HUES6 (cell line): ENCODE data around the gene MICU2.

Source experiments
- H3K27ac ChIP-seq: 2 replicates; pipeline ENCODE4 v1.7.0; 2013; ENCODE audit warnings: low read depth, mild to moderate bottlenecking, low read length, inconsistent platforms
- H3K27me3 ChIP-seq: 2 replicates; pipeline ENCODE4 v1.6.1; 2013; ENCODE audit warnings: low read length; ENCODE audit not compliant: control insufficient read depth, insufficient read depth
- H3K36me3 ChIP-seq: 2 replicates; pipeline ENCODE4 v1.6.1; 2013; ENCODE audit warnings: low read length; ENCODE audit not compliant: control insufficient read depth, insufficient read depth
- H3K4me1 ChIP-seq: 2 replicates; pipeline ENCODE4 v1.6.1; 2013; ENCODE audit warnings: low read length; ENCODE audit not compliant: control insufficient read depth, insufficient read depth
- H3K4me3 ChIP-seq: 2 replicates; pipeline ENCODE4 v1.5.1; 2013; ENCODE audit warnings: low read depth, low read length
- H3K9ac ChIP-seq: one replicate; pipeline ENCODE4 v1.6.1; 2013; ENCODE audit warnings: mild to moderate bottlenecking, low read length
- H3K9me3 ChIP-seq: 2 replicates; pipeline ENCODE4 v1.6.1; 2013; ENCODE audit warnings: low read depth, low read length; ENCODE audit not compliant: control insufficient read depth, insufficient read depth

MICU2 gene

GRCh38 chr13:21486322-21486721 lies 117.6 kb downstream of the MICU2 start:
- Histone ChIP-seq H3K36me3 (peaks cover 5% of the 10 kb centered on the region; the same call in 1 of the 2 replicates), H3K4me1 (no peaks in the 10 kb centered on the region), H3K27ac (no peak overlapping the region), H3K4me3 (no peak overlapping the region), H3K9me3 (peaks cover 18% of the 10 kb centered on the region), H3K27me3 (no peaks in the 10 kb centered on the region), H3K9ac (no peak overlapping the region)

- Histone ChIP-seq H3K9ac (no peak overlapping the region), H3K9me3 (peaks cover 18% of the 10 kb centered on the region), H3K4me1 (no peaks in the 10 kb centered on the region), H3K27ac (no peak overlapping the region), H3K27me3 (no peaks in the 10 kb centered on the region), H3K4me3 (no peak overlapping the region), H3K36me3 (no peaks in the 10 kb centered on the region)
Measured at GRCh38 chr13:21483748-21484147, 120.2 kb downstream of the MICU2 start.

- Histone ChIP-seq H3K9me3 (peaks cover 5% of the 10 kb centered on the region; the same call in 1 of the 2 replicates), H3K36me3 (no peaks in the 10 kb centered on the region), H3K27ac (no peak overlapping the region), H3K9ac (no peak overlapping the region), H3K27me3 (no peaks in the 10 kb centered on the region), H3K4me1 (no peaks in the 10 kb centered on the region; the same call in 1 of the 2 replicates), H3K4me3 (no peak overlapping the region)
Measured at GRCh38 chr13:21481359-21481758, 122.6 kb downstream of the MICU2 start.

GRCh38 chr13:21478881-21479808 lies 124.8 kb downstream of the MICU2 start:
- no peaks in the 10 kb centered on the region; the same call in 1 of the 2 replicates for H3K4me1 ChIP-seq
- H3K27me3 ChIP-seq, result no peaks in the 10 kb centered on the region
- no peak overlapping the region for H3K9ac ChIP-seq
- no peak overlapping the region for H3K4me3 ChIP-seq
- no peaks in the 10 kb centered on the region for H3K36me3 ChIP-seq
- H3K27ac ChIP-seq, result no peak overlapping the region
- no peaks in the 10 kb centered on the region for H3K9me3 ChIP-seq

- Histone ChIP-seq H3K9ac (no peak overlapping the region), H3K4me3 (peak overlapping the region; percentile 44), H3K36me3 (no peaks in the 10 kb centered on the region), H3K27me3 (no peaks in the 10 kb centered on the region), H3K9me3 (no peaks in the 10 kb centered on the region), H3K27ac (no peak overlapping the region), H3K4me1 (no peaks in the 10 kb centered on the region; the same call in 1 of the 2 replicates)
Measured at GRCh38 chr13:21476893-21477472, 127.0 kb downstream of the MICU2 start.

GRCh38 chr13:21475115-21475514 lies 128.9 kb downstream of the MICU2 start:
- Histone ChIP-seq H3K27me3 (no peaks in the 10 kb centered on the region), H3K27ac (no peak overlapping the region), H3K9ac (no peak overlapping the region), H3K4me3 (no peak overlapping the region), H3K36me3 (no peaks in the 10 kb centered on the region), H3K9me3 (no peaks in the 10 kb centered on the region), H3K4me1 (no peaks in the 10 kb centered on the region; the same call in 1 of the 2 replicates)

- Histone ChIP-seq H3K9me3 (no peaks in the 10 kb centered on the region), H3K4me3 (no peak overlapping the region), H3K27me3 (no peaks in the 10 kb centered on the region), H3K27ac (no peak overlapping the region), H3K4me1 (peaks cover 8% of the 10 kb centered on the region), H3K9ac (no peak overlapping the region), H3K36me3 (no peaks in the 10 kb centered on the region)
Measured at GRCh38 chr13:21470785-21471184, 133.2 kb downstream of the MICU2 start.

- Histone ChIP-seq H3K9me3 (no peaks in the 10 kb centered on the region), H3K27ac (no peak overlapping the region), H3K36me3 (no peaks in the 10 kb centered on the region), H3K4me3 (no peak overlapping the region), H3K4me1 (peaks cover 14% of the 10 kb centered on the region), H3K9ac (no peak overlapping the region), H3K27me3 (no peaks in the 10 kb centered on the region)
Measured at GRCh38 chr13:21466527-21466926, 137.4 kb downstream of the MICU2 start.

GRCh38 chr13:21465710-21466160 lies 138.2 kb downstream of the MICU2 start:
- no peak overlapping the region for H3K4me3 ChIP-seq
- no peak overlapping the region for H3K9ac ChIP-seq
- H3K9me3 ChIP-seq, result no peaks in the 10 kb centered on the region
- H3K4me1 ChIP-seq, result peaks cover 14% of the 10 kb centered on the region
- H3K36me3 ChIP-seq, result no peaks in the 10 kb centered on the region
- H3K27me3 ChIP-seq, result no peaks in the 10 kb centered on the region
- H3K27ac ChIP-seq, result no peak overlapping the region

GRCh38 chr13:21463424-21463823 lies 140.5 kb downstream of the MICU2 start:
- Histone ChIP-seq H3K4me1 (peaks cover 20% of the 10 kb centered on the region), H3K27me3 (no peaks in the 10 kb centered on the region), H3K9me3 (no peaks in the 10 kb centered on the region), H3K9ac (no peak overlapping the region), H3K27ac (no peak overlapping the region), H3K36me3 (peaks cover 2% of the 10 kb centered on the region; the same call in 1 of the 2 replicates), H3K4me3 (no peak overlapping the region)

GRCh38 chr13:21461131-21461530 lies 142.8 kb downstream of the MICU2 start:
- Histone ChIP-seq H3K9me3 (no peaks in the 10 kb centered on the region), H3K9ac (no peak overlapping the region), H3K27ac (no peak overlapping the region), H3K4me1 (peaks cover 20% of the 10 kb centered on the region), H3K4me3 (no peak overlapping the region), H3K36me3 (peaks cover 2% of the 10 kb centered on the region; the same call in 1 of the 2 replicates), H3K27me3 (no peaks in the 10 kb centered on the region)
